GM12873 (cell line): ENCODE data around the gene ACTR6.

Source experiments
- CTCF ChIP-seq: IDR thresholded peaks from 2 replicates; pipeline ENCODE4 v1.5.1; 2012; ENCODE audit warnings: low read depth, mild to moderate bottlenecking, moderate library complexity, low read length, control low read depth; ENCODE audit not compliant: insufficient read depth; ENCODE audit errors: missing control alignments

The ACTR6 gene

DNA sequence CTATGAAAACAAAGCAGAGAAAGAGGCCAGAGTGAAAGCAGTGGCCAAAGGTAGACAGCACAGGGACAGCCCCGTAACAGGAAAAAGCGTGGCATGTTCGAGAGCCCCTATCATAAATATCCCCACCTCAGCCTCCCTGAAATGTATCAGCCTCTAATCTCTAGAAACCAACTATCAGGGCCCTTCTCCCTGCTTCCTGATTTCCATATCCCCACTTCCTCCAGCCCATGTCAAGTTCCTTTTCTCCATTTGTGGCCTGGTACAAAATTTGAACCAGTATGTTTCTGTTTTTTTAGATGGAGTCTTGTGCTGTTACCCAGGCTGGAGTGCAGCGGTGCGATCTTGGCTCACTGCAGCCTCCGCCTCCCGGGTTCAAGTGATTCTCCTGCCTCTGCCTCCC is 49.3 kb downstream of the ACTR6 start:
- no peak for TF ChIP-seq CTCF

DNA sequence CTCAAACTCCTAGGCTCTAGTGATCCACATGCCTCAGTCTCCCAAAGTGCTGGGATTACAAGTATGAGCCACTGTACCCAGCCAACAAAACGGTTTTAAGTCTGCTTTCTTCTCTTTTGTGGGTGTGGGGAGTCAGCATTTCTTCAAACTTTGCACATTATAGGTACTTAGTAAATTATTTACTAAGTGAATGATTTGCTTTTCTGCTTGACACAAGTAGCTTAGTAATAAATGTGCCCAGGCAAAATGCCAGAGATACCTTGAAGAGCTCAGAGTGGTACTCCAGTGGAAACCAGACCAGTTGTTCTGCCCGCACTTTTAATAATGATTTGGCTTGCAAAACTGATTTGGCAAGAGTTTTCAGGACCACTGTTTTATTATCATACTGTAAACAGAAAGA is 51.3 kb downstream of the ACTR6 start:
- TF ChIP-seq CTCF = no peak

DNA sequence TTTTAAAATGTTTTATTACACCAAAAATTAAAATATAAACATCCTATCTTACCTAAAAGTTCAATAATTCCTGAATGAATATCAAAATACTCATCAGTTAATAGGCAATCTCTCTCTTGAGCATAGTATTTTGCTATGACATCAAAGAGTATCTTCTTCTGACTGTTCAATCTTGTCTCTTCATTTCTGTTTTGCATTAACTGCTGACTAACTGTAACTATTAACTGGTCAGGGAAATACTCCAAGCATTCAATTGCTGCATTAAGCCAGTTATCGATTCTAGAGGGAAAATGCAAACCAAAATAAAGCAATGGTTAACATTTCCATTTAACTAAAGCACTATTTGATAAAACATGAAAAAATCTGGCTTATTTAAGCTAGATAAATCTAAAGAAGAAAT is 52.8 kb downstream of the ACTR6 start:
- TF ChIP-seq CTCF = no peak

- no peak for TF ChIP-seq CTCF
Measured at GRCh38 chr12:100254876-100255275, 54.3 kb downstream of the ACTR6 start.

GRCh38 chr12:100258127-100258526 is 57.5 kb downstream of the ACTR6 start:
- TF ChIP-seq CTCF = no peak

GRCh38 chr12:100263131-100263530 is 62.5 kb downstream of the ACTR6 start:
- no peak for TF ChIP-seq CTCF

DNA sequence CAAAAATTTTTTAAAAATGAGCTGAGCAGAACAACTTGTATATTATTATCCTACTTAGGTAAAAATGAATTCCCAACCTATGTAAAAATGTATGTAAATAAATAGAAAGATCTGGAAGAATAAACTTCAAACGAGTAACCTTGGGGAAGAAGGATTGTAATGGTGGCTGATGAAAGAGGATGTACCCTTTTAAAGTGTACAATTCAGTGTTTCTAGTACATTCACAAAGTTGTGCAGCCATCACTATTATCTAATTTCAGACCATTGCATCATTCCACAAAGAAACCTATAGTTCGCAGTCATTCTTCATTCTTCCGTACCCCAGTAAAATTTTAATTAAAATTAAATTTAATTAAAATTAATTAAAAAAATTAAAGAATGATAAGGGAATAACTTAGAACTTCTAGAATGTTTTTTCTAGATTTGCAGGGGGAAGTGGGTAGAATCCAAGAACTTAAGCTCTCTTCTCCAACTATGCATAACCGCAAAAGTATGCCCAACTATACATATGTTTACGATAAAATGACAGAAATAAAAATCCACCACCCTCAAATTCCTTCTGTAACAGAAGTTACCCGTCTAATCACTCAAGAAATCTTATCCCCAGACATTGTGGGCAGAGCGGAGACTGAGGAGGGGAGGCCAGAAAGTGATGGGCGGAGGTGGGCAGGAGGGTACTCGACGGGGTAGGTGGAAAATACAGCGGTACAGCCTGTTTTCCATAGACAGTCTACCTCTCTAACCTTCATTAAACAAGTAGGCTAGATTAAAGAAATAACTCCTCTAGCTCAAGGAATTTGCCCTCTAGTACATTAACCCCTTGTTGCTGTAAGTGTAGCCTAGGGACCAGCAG is 65.3 kb downstream of the ACTR6 start:
- TF ChIP-seq CTCF = no peak

GRCh38 chr12:100266585-100266834 is 65.9 kb downstream of the ACTR6 start:
- no peak for TF ChIP-seq CTCF
